Measurements from ENCODE around the gene TNPO1.

Gene TNPO1

GRCh38 chr5:72850113-72850512, 33.7 kb downstream of the TNPO1 start:
- DNase-seq (ENCODE audit: low read depth in 2 of 3, low spot score in 2 of 3) = no peak

GRCh38 chr5:72852356-72852755, 35.9 kb downstream of the TNPO1 start:
- DNase-seq (ENCODE audit: low read depth in 2 of 3, low spot score in 2 of 3) = no peak

- no peak for DNase-seq (ENCODE audit: low read depth in 2 of 3, low spot score in 2 of 3)
Observed at GRCh38 chr5:72854419-72854818, 38.0 kb downstream of the TNPO1 start.

GRCh38 chr5:72855821-72856220, 39.4 kb downstream of the TNPO1 start:
- DNase-seq (ENCODE audit: low read depth in 2 of 3, low spot score in 2 of 3) = no peak

- no peak for DNase-seq (ENCODE audit: low read depth in 2 of 3, low spot score in 2 of 3)
Observed at GRCh38 chr5:72857396-72857795, 40.9 kb downstream of the TNPO1 start.

- DNase-seq (ENCODE audit: low read depth in 2 of 3, low spot score in 2 of 3) = no peak
Observed at GRCh38 chr5:72859127-72859526, 42.7 kb downstream of the TNPO1 start.

GRCh38 chr5:72860499-72860898, 44.0 kb downstream of the TNPO1 start:
- no peak for DNase-seq (ENCODE audit: low read depth in 2 of 3, low spot score in 2 of 3)

GRCh38 chr5:72871366-72872024, 55.0 kb downstream of the TNPO1 start:
- DNase-seq (ENCODE audit: low read depth in 2 of 3, low spot score in 2 of 3) = no peak

GRCh38 chr5:72878854-72879253, 62.4 kb downstream of the TNPO1 start:
- DNase-seq (ENCODE audit: low read depth in 2 of 3, low spot score in 2 of 3) = no peak

GRCh38 chr5:72882989-72883388, 66.5 kb downstream of the TNPO1 start:
- no peak for DNase-seq (ENCODE audit: low read depth in 2 of 3, low spot score in 2 of 3)

GRCh38 chr5:72883850-72884249, 67.4 kb downstream of the TNPO1 start:
- DNase-seq (ENCODE audit: low read depth in 2 of 3, low spot score in 2 of 3) = no peak

GRCh38 chr5:72884892-72885291, 68.4 kb downstream of the TNPO1 start:
- DNase-seq (ENCODE audit: low read depth in 2 of 3, low spot score in 2 of 3) = no peak

- no peak for DNase-seq (ENCODE audit: low read depth in 2 of 3, low spot score in 2 of 3)
Observed at GRCh38 chr5:72885824-72886223, 69.4 kb downstream of the TNPO1 start.

- no peak for DNase-seq (ENCODE audit: low read depth in 2 of 3, low spot score in 2 of 3)
Observed at GRCh38 chr5:72888595-72888994, 72.1 kb downstream of the TNPO1 start.

- no peak for DNase-seq (ENCODE audit: low read depth in 2 of 3, low spot score in 2 of 3)
Observed at GRCh38 chr5:72889324-72889723, 72.9 kb downstream of the TNPO1 start.

GRCh38 chr5:72892846-72893245, 76.4 kb downstream of the TNPO1 start:
- DNase-seq (ENCODE audit: low read depth in 2 of 3, low spot score in 2 of 3) = no peak

GRCh38 chr5:72895758-72896157, 79.3 kb downstream of the TNPO1 start:
- DNase-seq (ENCODE audit: low read depth in 2 of 3, low spot score in 2 of 3) = no peak

GRCh38 chr5:72906806-72907205, 90.3 kb downstream of the TNPO1 start:
- DNase-seq (ENCODE audit: low read depth in 2 of 3, low spot score in 2 of 3) = no peak

GRCh38 chr5:72908664-72909063, 92.2 kb downstream of the TNPO1 start:
- DNase-seq (ENCODE audit: low read depth in 2 of 3, low spot score in 2 of 3) = no peak

- no peak for DNase-seq (ENCODE audit: low read depth in 2 of 3, low spot score in 2 of 3)
Observed at GRCh38 chr5:72917371-72917776, 100.9 kb downstream of the TNPO1 start.

GRCh38 chr5:72920690-72921502, 104.4 kb downstream of the TNPO1 start:
- no peak for DNase-seq (ENCODE audit: low read depth in 2 of 3, low spot score in 2 of 3)

- no peak for DNase-seq (ENCODE audit: low read depth in 2 of 3, low spot score in 2 of 3)
Observed at GRCh38 chr5:72921886-72922285, 105.4 kb downstream of the TNPO1 start.

GRCh38 chr5:72922422-72922821, 106.0 kb downstream of the TNPO1 start:
- no peak for DNase-seq (ENCODE audit: low read depth in 2 of 3, low spot score in 2 of 3)

Measured in activated CD8-positive, alpha-beta memory T cell treated with anti-CD3 and anti-CD28 coated beads for 48 hours (primary cell).